Transverse colon (tissue), 3 donors: ENCODE measurements around the gene OMA1.

Source experiments
- POLR2A ChIP-seq: fragments of 450-650 bp; IDR thresholded peaks from one replicate; pipeline ENCODE4 v1.6.1; 2016; ENCODE audit warnings: antibody characterized with exemption, mild to moderate bottlenecking, moderate library complexity
- TF ChIP-seq, protein P1 (sequence below), 5 experiments: fragments of 200-600 bp in 3 of 5; fragments of 450-650 bp in 2 of 5; sonication (generic) in 3 of 5; IDR thresholded peaks; 1 replicate in 2 of 5; 2 replicates in 3 of 5; pipeline ENCODE4 v1.5.1; 2016 to 2017; ENCODE audit warnings: antibody characterized with exemption in 5 of 5, inconsistent platforms in 3 of 5, mild to moderate bottlenecking in 2 of 5, moderate library complexity in 1 of 5

GRCh38 chr1:58442114-58442513 lies 104.4 kb downstream of the OMA1 start:
- TF ChIP-seq, protein P1, sequence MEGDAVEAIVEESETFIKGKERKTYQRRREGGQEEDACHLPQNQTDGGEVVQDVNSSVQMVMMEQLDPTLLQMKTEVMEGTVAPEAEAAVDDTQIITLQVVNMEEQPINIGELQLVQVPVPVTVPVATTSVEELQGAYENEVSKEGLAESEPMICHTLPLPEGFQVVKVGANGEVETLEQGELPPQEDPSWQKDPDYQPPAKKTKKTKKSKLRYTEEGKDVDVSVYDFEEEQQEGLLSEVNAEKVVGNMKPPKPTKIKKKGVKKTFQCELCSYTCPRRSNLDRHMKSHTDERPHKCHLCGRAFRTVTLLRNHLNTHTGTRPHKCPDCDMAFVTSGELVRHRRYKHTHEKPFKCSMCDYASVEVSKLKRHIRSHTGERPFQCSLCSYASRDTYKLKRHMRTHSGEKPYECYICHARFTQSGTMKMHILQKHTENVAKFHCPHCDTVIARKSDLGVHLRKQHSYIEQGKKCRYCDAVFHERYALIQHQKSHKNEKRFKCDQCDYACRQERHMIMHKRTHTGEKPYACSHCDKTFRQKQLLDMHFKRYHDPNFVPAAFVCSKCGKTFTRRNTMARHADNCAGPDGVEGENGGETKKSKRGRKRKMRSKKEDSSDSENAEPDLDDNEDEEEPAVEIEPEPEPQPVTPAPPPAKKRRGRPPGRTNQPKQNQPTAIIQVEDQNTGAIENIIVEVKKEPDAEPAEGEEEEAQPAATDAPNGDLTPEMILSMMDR (IDR thresholded peaks at IDR 0.05) = no peak
- TF ChIP-seq POLR2A = no peak
